Measurements from ENCODE around the gene IQGAP1. TPM values are rescaled to one million over a fixed set of nuclear protein-coding genes. Genes with fewer than 3 reads are reported as not detected.

Gene IQGAP1
- total and polyA plus RNA-seq, 8 donors = 22.3 to 222 (median 86.4) TPM

DNA sequence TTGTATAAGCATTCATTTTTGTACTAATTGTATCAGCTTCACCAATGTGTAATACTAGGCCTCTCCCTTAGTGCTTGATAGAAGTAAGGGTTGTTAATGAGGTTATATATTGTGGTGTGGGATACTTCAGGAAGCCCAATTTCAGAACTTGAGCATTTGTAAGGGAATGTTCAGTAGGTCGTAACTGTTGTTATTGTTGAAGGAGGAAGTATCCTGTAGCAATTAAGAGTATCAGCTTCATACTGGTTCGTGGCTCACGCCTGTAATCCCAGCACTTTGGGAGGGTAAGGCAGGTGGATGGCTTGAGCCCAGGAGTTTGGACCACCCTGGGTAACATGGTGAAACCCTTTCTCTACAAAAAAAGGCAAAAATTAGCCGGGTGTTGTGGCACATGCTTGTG lies 30.6 kb downstream of the IQGAP1 start:
- Histone ChIP-seq H3K9me3 (no peaks in the 10 kb centered on the region), H3K4me1 (peaks cover 48 to 81% (median 58%) of the 10 kb centered on the region in 4 donors), H3K36me3 (no peaks in the 10 kb centered on the region), H3K27ac (peak overlapping the region in 1 of 5 donors; percentile 76), H3K4me3 (no peak overlapping the region), H3K27me3 (no peaks in the 10 kb centered on the region)
- DNase-seq = no peak
- intact Hi-C loops (cut with DNase I; ENCODE audit: low total_unique reads) = no loop called here
- 74 to 82% (median 80%) methylated on average over 4 of the region's 4 CpGs for WGBS, 5 donors
- TF ChIP-seq, protein P1, sequence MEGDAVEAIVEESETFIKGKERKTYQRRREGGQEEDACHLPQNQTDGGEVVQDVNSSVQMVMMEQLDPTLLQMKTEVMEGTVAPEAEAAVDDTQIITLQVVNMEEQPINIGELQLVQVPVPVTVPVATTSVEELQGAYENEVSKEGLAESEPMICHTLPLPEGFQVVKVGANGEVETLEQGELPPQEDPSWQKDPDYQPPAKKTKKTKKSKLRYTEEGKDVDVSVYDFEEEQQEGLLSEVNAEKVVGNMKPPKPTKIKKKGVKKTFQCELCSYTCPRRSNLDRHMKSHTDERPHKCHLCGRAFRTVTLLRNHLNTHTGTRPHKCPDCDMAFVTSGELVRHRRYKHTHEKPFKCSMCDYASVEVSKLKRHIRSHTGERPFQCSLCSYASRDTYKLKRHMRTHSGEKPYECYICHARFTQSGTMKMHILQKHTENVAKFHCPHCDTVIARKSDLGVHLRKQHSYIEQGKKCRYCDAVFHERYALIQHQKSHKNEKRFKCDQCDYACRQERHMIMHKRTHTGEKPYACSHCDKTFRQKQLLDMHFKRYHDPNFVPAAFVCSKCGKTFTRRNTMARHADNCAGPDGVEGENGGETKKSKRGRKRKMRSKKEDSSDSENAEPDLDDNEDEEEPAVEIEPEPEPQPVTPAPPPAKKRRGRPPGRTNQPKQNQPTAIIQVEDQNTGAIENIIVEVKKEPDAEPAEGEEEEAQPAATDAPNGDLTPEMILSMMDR (IDR thresholded peaks at IDR 0.05) = no peak
- TF ChIP-seq POLR2AphosphoS5 (IDR thresholded peaks at IDR 0.05) = no peak
- TF ChIP-seq POLR2A (IDR thresholded peaks at IDR 0.05) = no peak
- TF ChIP-seq EP300 (IDR thresholded peaks at IDR 0.05) = no peak

DNA sequence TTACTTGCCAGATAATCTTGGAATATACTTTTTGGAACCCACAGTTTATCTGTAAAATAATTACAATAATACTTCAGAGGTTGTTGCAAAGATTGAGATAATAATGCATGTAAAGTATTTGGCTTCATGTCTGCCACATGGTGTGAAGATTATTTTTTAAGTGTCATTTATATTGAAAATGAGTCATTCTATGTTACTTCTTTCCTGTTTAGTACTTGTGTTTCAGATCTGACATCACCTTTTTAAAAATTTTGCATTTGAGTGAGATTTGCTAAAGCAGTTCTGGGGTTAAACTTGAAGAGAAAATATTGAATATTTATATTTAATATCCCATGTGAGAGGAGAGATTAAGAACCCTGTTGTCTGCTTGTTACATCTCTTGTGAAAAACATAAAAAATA lies 31.2 kb downstream of the IQGAP1 start:
- H3K36me3 ChIP-seq = no peaks in the 10 kb centered on the region

GRCh38 chr15:90419738-90420406 lies 31.8 kb downstream of the IQGAP1 start:
- intact Hi-C loops (cut with DNase I; ENCODE audit: low total_unique reads) = no loop called here

More for the DNA sequence above, 31.2 kb downstream of the IQGAP1 start:
- no peak for DNase-seq
- Histone ChIP-seq H3K9me3 (no peaks in the 10 kb centered on the region), H3K4me3 (no peak overlapping the region), H3K4me1 (peaks cover 46 to 81% (median 58%) of the 10 kb centered on the region in 4 donors), H3K27me3 (no peaks in the 10 kb centered on the region), H3K27ac (peak overlapping the region in 4 of 5 donors; percentile 21 to 76 (median 68))
- TF ChIP-seq, protein P1 (IDR thresholded peaks at IDR 0.05) = no peak
- no peak for TF ChIP-seq EP300 (IDR thresholded peaks at IDR 0.05)
- intact Hi-C loops (cut with DNase I; ENCODE audit: low total_unique reads) = no loop called here

DNA sequence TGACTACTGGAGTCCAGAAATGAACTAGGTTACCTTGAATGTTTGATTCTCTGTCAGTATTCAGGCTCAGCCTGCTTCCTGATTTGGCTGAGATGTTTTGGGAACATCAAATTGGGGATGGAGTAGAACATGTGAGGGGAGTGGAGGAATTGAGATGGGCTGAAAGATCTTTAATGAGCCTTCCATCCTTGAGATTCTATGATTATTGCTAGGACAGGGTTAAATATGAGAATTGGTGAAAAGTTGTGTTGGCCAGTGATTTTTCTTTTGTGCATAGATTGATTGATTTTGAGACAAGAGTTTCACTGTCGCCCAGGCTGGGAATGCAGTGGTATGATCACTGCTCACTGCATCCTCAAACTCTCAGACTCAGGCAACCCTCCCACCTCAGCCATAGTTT lies 32.4 kb downstream of the IQGAP1 start:
- Histone ChIP-seq H3K27ac (peak overlapping the region in 4 of 5 donors; percentile 21 to 76 (median 68)), H3K27me3 (no peaks in the 10 kb centered on the region), H3K4me3 (no peak overlapping the region), H3K4me1 (peaks cover 42 to 82% (median 57%) of the 10 kb centered on the region in 4 donors), H3K9me3 (no peaks in the 10 kb centered on the region), H3K36me3 (no peaks in the 10 kb centered on the region)
- intact Hi-C loops (cut with DNase I; ENCODE audit: low total_unique reads) = no loop called here
- TF ChIP-seq, protein P1 (IDR thresholded peaks at IDR 0.05) = no peak
- no peak for TF ChIP-seq EP300 (IDR thresholded peaks at IDR 0.05)
- no peak for TF ChIP-seq POLR2AphosphoS5 (IDR thresholded peaks at IDR 0.05)
- TF ChIP-seq POLR2A (IDR thresholded peaks at IDR 0.05) = no peak
- no peak for DNase-seq
- 75 to 92% (median 89%) methylated on average over 1 of the region's 1 CpG for WGBS, 5 donors

More at GRCh38 chr15:90419738-90420406, 31.8 kb downstream of the IQGAP1 start:
- peak in 1 of 3 donors; percentile 21 for TF ChIP-seq POLR2AphosphoS5 (IDR thresholded peaks at IDR 0.05)
- TF ChIP-seq, protein P1 (IDR thresholded peaks at IDR 0.05) = no peak
- Histone ChIP-seq H3K4me1 (peaks cover 42 to 81% (median 55%) of the 10 kb centered on the region in 4 donors), H3K27ac (peak overlapping the region in 4 of 5 donors; percentile 21 to 76 (median 68)), H3K36me3 (no peaks in the 10 kb centered on the region), H3K4me3 (no peak overlapping the region), H3K27me3 (no peaks in the 10 kb centered on the region), H3K9me3 (no peaks in the 10 kb centered on the region)
- DNase-seq = no peak
- WGBS, 5 donors = 42 to 61% (median 60%) methylated on average over 5 to 6 of the region's 6 CpGs
